T-cell (primary cell): Measurements from ENCODE around the gene TMED4. TPM values are rescaled to one million over a fixed set of nuclear protein-coding genes. Genes with fewer than 3 reads are reported as not detected.
A peak's percentile ranks its signal among the peaks of the same experiment; 100 is the strongest.

Source experiments
- ATAC-seq, 4 experiments: fragments of 200-7000 bp in 3 of 4; fragments of 150-1000 bp in 1 of 4; cut with Tn5 transposase; replicated peaks in 1 of 4; 1 replicate in 3 of 4; 2 replicates in 1 of 4; pipeline ENCODE4 v1.10.0; 2021; ENCODE audit warnings: moderate library complexity in 3 of 4, mild to moderate bottlenecking in 2 of 4, moderate number of reproducible peaks in 1 of 4
- CTCF ChIA-PET, 2 donors: fragments of 300-600 bp; sonication (Branson Sonifier 250); formaldehyde crosslinking; loops; one replicate each; lab custom pipeline; 2022; ENCODE audit warnings: antibody characterized with exemption in 2 of 2; lab: Charles Lee
- POLR2A ChIA-PET, 2 donors: fragments of 300-600 bp; sonication (Branson Sonifier 250); formaldehyde crosslinking; loops; one replicate each; lab custom pipeline; 2022; ENCODE audit warnings: antibody characterized with exemption in 2 of 2; lab: Charles Lee
- DNase-seq, 35 experiments: peaks; one replicate each; pipeline versions ENCODE4 v3.0.0 to v3.0.0-alpha.2; 2013 to 2023
- H3K27ac ChIP-seq: one replicate; pipeline ENCODE4 v1.5.1; 2013; ENCODE audit warnings: low read length
- H3K27me3 ChIP-seq, 2 experiments: replicated peaks in 1 of 2; 1 replicate in 1 of 2; 2 replicates in 1 of 2; pipeline versions ENCODE4 v1.6.1 to v1.7.0; 2013; ENCODE audit warnings: low read length in 1 of 2, mixed read lengths in 1 of 2; ENCODE audit not compliant: control insufficient read depth in 2 of 2, insufficient read depth in 2 of 2; ENCODE audit errors: extremely low read depth in 1 of 2
- H3K36me3 ChIP-seq, 2 donors: 1 replicate in 1 of 2; 2 replicates in 1 of 2; pipeline versions ENCODE4 v1.6.1 to v1.7.0; 2013; ENCODE audit warnings: low read length in 1 of 2; ENCODE audit not compliant: control insufficient read depth in 2 of 2, insufficient read depth in 1 of 2; ENCODE audit errors: extremely low read depth in 1 of 2
- H3K4me1 ChIP-seq, 2 experiments: 1 replicate in 1 of 2; 2 replicates in 1 of 2; pipeline versions ENCODE4 v1.6.1 to v1.7.0; 2013; ENCODE audit warnings: low read length in 2 of 2, mixed read lengths in 1 of 2; ENCODE audit not compliant: insufficient read depth in 2 of 2, control insufficient read depth in 1 of 2; ENCODE audit errors: extremely low read depth in 1 of 2
- H3K4me3 ChIP-seq, 2 donors: 1 replicate in 1 of 2; 2 replicates in 1 of 2; pipeline versions ENCODE4 v1.5.1 to v1.7.0; 2013; ENCODE audit warnings: mild to moderate bottlenecking in 2 of 2, low read length in 1 of 2, moderate library complexity in 1 of 2; ENCODE audit not compliant: control insufficient read depth in 1 of 2; ENCODE audit errors: extremely low read depth in 1 of 2
- H3K9me3 ChIP-seq: 2 replicates; pipeline ENCODE4 v1.7.0; 2013
- H3K27ac Mint-ChIP-seq, 2 donors: one replicate each; pipeline ENCODE4 v1.8.0; 2020 to 2021; ENCODE audit warnings: mild to moderate bottlenecking in 2 of 2, mixed read lengths in 2 of 2
- H3K27me3 Mint-ChIP-seq, 2 donors: one replicate each; pipeline ENCODE4 v1.8.0; 2021 to 2022; ENCODE audit warnings: mixed read lengths in 2 of 2
- H3K36me3 Mint-ChIP-seq: one replicate; pipeline ENCODE4 v1.8.0; 2021; ENCODE audit warnings: mixed read lengths
- H3K4me1 Mint-ChIP-seq, 3 donors: one replicate each; pipeline ENCODE4 v1.8.0; 2020 to 2022; ENCODE audit warnings: mixed read lengths in 3 of 3, mild to moderate bottlenecking in 1 of 3
- H3K4me3 Mint-ChIP-seq, 3 donors: one replicate each; pipeline ENCODE4 v1.8.0; 2020 to 2022; ENCODE audit warnings: mild to moderate bottlenecking in 3 of 3, mixed read lengths in 3 of 3, moderate library complexity in 3 of 3
- H3K9me3 Mint-ChIP-seq, 3 donors: one replicate each; pipeline ENCODE4 v1.8.0; 2020 to 2022; ENCODE audit warnings: mixed read lengths in 3 of 3
- WGBS: methylation state at CpG from one replicate; pipeline ENCODE4 v1.1.5; 2013; ENCODE audit warnings: missing lambda C conversion rate; ENCODE audit not compliant: insufficient coverage; 5-methylcytosine and 5-hydroxymethylcytosine counted together
- total RNA-seq, 35 experiments: library from RNA in 6 of 35; stranded (reverse) in 6 of 35; fragments of 120-200 nt in 1 of 35; gene quantifications; one replicate each; pipeline versions ENCODE4 v1.2.1 to v1.2.4 and lab custom pipeline; 2013 to 2026

Gene TMED4
- total RNA-seq, 5 donors from 2014 or later (not counting 1 experiment from before 2014, with no cell fraction given), result 84.5 to 106 (median 93.1) TPM

GRCh38 chr7:44537442-44537841, 44.6 kb downstream of the TMED4 start:
- 86% methylated on average over 3 of the region's 6 CpGs for WGBS
- H3K4me1 ChIP-seq, result no peaks in the 10 kb centered on the region
- no peak overlapping the region for H3K4me3 ChIP-seq
- Mint-ChIP-seq H3K4me3 (no peak overlapping the region), H3K9me3 (no peaks in the 10 kb centered on the region), H3K27me3 (peaks cover 0 to 4% of the 10 kb centered on the region in 2 donors), H3K36me3 (no peaks in the 10 kb centered on the region), H3K4me1 (no peaks in the 10 kb centered on the region), H3K27ac (no peak overlapping the region)
- ATAC-seq (no peak), DNase-seq (no peak)
- ChIA-PET POLR2A (no interaction called here), CTCF (interaction anchor here in 1 of 2 donors (0.6 kb wide), 1 partner anchor 236 kb away, joined by 3 read pairs; no protein-coding TSS in a partner anchor)
- H3K9me3 ChIP-seq, result no peaks in the 10 kb centered on the region
- no peak overlapping the region for H3K27ac ChIP-seq
- H3K36me3 ChIP-seq, result no peaks in the 10 kb centered on the region
- H3K27me3 ChIP-seq, result peaks cover 0 to 11% of the 10 kb centered on the region in 2 experiments

DNA sequence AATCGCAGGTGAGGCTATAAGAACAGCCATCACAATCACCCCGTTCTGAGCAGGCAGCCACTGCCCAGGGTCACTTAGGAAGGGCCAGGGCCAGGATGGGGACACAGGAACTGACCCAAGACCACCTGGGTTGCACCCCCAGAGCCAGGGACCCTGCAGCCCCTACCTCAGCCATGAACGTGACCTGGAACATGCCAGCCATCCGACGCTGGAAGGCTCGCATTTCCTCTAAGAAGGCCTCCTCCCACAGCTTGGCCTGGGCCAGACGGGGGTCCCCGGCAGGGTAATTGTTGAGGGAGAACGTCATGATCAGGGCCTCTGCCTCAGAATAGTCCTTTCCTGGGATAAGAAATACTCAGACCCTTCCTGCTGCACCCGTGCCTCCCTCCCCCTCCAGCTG, 45.9 kb downstream of the TMED4 start:
- H3K36me3 ChIP-seq, result no peaks in the 10 kb centered on the region
- WGBS, result 86% methylated on average over 2 of the region's 10 CpGs
- CTCF ChIA-PET, result interaction anchor here in 1 of 2 donors (0.7 kb wide), 1 partner anchor 25 kb away, joined by 3 read pairs; no protein-coding TSS in a partner anchor
- H3K27me3 Mint-ChIP-seq, result no peaks in the 10 kb centered on the region
- no peak overlapping the region for H3K4me3 Mint-ChIP-seq
- H3K36me3 Mint-ChIP-seq, result no peaks in the 10 kb centered on the region
- DNase-seq (no peak), ATAC-seq (no peak)
- H3K4me3 ChIP-seq, result no peak overlapping the region
- no peaks in the 10 kb centered on the region for H3K4me1 Mint-ChIP-seq
- peaks cover 0 to 12% of the 10 kb centered on the region in 2 experiments for H3K27me3 ChIP-seq
- no peak overlapping the region for H3K27ac Mint-ChIP-seq
- H3K4me1 ChIP-seq, result no peaks in the 10 kb centered on the region
- H3K9me3 Mint-ChIP-seq, result no peaks in the 10 kb centered on the region
- POLR2A ChIA-PET, result interaction anchor here in 1 of 2 donors (0.6 kb wide), 1 partner anchor 42 kb away, joined by 8 read pairs; no protein-coding TSS in a partner anchor
- no peaks in the 10 kb centered on the region for H3K9me3 ChIP-seq
- H3K27ac ChIP-seq, result no peak overlapping the region

DNA sequence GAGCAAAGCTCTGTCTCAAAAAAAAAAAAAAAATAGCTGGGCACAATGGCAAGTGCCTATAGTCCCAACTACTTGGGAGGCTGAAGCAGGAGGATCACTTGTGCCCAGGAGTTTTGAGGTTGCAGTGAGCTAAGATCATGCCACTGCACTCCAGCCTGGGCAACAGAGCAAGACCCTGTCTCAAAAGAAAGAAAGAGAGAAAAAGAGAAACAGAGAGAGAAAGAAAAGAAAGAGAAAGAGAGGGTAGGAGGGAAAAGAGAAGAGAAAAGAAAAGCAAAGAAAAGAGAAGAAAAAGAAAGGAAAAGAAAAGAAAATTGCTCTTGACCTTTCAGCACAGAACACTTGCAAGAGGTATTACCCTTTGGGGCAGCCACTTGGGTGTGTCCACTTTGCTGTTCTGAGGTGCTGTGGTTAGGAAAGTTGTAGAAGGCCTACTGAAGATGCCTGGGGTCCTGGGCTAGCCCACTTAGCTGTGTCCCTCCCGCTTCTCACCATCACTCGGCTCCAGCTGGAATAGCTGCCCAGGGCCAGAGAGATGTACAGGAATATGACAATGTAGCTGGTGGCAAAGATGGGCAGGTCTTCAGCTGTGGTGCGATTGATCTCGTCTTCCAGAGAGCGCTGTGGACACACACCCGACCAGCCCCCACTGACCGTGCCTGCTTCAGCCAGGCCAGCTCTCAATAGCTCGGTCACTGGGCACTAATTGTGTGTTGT, 46.5 kb downstream of the TMED4 start:
- Mint-ChIP-seq H3K9me3 (no peaks in the 10 kb centered on the region), H3K36me3 (no peaks in the 10 kb centered on the region), H3K4me1 (no peaks in the 10 kb centered on the region), H3K4me3 (no peak overlapping the region), H3K27ac (no peak overlapping the region), H3K27me3 (no peaks in the 10 kb centered on the region)
- ATAC-seq (no peak), DNase-seq (no peak)
- Histone ChIP-seq H3K9me3 (no peaks in the 10 kb centered on the region), H3K4me3 (no peak overlapping the region), H3K27me3 (peaks cover 0 to 8% of the 10 kb centered on the region in 2 experiments), H3K36me3 (no peaks in the 10 kb centered on the region), H3K4me1 (no peaks in the 10 kb centered on the region), H3K27ac (no peak overlapping the region)
- 78% methylated on average over 6 of the region's 8 CpGs for WGBS
- ChIA-PET POLR2A (interaction anchor here (0.6 to 0.7 kb wide), 2 partner anchors 43 to 60 kb away, joined by 4 to 8 read pairs; no protein-coding TSS in a partner anchor), CTCF (interaction anchor here in 1 of 2 donors (0.6 to 0.7 kb wide), 4 partner anchors 36 to 294 kb away, joined by 3 to 5 read pairs (median 4); no protein-coding TSS in a partner anchor)

DNA sequence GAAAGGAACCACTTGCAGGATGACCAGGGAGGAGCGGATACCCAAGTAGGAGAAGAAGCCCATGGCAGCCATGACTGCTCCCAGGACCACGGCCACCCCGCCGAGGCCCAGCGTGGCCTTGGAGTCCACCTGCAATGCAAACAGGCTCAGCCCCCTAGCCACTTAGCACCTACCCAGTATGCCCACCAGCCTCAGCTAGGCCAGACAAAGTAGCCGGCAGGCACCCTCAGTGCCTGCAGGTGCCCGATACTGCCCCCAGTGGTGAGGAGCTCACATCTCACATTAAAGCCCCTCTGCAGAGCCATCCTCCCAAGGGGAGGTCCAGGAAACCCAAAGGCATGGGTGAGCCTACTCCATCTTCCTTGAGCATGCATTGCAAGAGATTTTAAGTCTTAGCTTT, 47.5 kb downstream of the TMED4 start:
- peak; percentile 40 to 67 (median 62) for ATAC-seq
- 49% methylated on average over 3 of the region's 7 CpGs for WGBS
- peak in 30 of 35 experiments; percentile 6 to 56 (median 30) for DNase-seq
- H3K4me1 Mint-ChIP-seq, result no peaks in the 10 kb centered on the region
- ChIA-PET CTCF (interaction anchor here in 1 of 2 donors (0.6 to 0.7 kb wide), 3 partner anchors 35 to 1653 kb away, joined by 3 to 5 read pairs (median 4); no protein-coding TSS in a partner anchor), POLR2A (interaction anchor here in 1 of 2 donors (0.5 kb wide), 1 partner anchor 312 kb away, joined by 7 read pairs; no protein-coding TSS in a partner anchor)
- no peaks in the 10 kb centered on the region for H3K9me3 Mint-ChIP-seq
- Histone ChIP-seq H3K36me3 (no peaks in the 10 kb centered on the region), H3K27ac (no peak overlapping the region), H3K4me1 (no peaks in the 10 kb centered on the region), H3K27me3 (peaks cover 0 to 8% of the 10 kb centered on the region in 2 experiments), H3K9me3 (no peaks in the 10 kb centered on the region), H3K4me3 (no peak overlapping the region)
- H3K4me3 Mint-ChIP-seq, result no peak overlapping the region
- H3K27me3 Mint-ChIP-seq, result no peaks in the 10 kb centered on the region
- H3K36me3 Mint-ChIP-seq, result no peaks in the 10 kb centered on the region
- no peak overlapping the region for H3K27ac Mint-ChIP-seq

DNA sequence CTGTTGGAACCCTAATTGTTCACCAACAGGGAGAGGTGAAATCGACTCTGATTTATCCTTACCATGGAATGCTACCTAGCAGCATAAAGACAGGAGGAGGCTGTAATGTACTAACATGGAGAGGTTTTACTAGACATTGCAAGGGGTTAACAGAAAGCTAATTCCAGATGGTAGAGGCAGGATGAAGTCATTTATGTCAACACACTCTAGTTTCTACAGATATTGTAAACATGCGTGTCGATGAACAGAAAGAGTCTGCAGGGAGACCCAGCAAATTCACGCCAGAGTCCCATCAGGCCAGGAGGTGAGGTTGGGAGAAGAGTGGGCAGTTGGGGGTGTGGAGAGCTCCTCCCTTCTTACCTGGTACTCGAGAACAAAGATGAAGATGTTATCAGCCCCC, 47.9 kb downstream of the TMED4 start:
- POLR2A ChIA-PET, result no interaction called here
- CTCF ChIA-PET, result no interaction called here
- H3K27ac Mint-ChIP-seq, result no peak overlapping the region
- peaks cover 0 to 6% of the 10 kb centered on the region in 2 experiments for H3K27me3 ChIP-seq
- no peaks in the 10 kb centered on the region for H3K9me3 Mint-ChIP-seq
- no peaks in the 10 kb centered on the region for H3K36me3 ChIP-seq
- no peaks in the 10 kb centered on the region for H3K36me3 Mint-ChIP-seq
- WGBS, result 100% methylated on average over 3 of the region's 5 CpGs
- no peak for ATAC-seq
- DNase-seq, result no peak
- no peaks in the 10 kb centered on the region for H3K9me3 ChIP-seq
- no peaks in the 10 kb centered on the region for H3K4me1 ChIP-seq
- no peak overlapping the region for H3K4me3 Mint-ChIP-seq
- H3K27me3 Mint-ChIP-seq, result no peaks in the 10 kb centered on the region
- no peaks in the 10 kb centered on the region for H3K4me1 Mint-ChIP-seq
- no peak overlapping the region for H3K27ac ChIP-seq
- H3K4me3 ChIP-seq, result no peak overlapping the region

DNA sequence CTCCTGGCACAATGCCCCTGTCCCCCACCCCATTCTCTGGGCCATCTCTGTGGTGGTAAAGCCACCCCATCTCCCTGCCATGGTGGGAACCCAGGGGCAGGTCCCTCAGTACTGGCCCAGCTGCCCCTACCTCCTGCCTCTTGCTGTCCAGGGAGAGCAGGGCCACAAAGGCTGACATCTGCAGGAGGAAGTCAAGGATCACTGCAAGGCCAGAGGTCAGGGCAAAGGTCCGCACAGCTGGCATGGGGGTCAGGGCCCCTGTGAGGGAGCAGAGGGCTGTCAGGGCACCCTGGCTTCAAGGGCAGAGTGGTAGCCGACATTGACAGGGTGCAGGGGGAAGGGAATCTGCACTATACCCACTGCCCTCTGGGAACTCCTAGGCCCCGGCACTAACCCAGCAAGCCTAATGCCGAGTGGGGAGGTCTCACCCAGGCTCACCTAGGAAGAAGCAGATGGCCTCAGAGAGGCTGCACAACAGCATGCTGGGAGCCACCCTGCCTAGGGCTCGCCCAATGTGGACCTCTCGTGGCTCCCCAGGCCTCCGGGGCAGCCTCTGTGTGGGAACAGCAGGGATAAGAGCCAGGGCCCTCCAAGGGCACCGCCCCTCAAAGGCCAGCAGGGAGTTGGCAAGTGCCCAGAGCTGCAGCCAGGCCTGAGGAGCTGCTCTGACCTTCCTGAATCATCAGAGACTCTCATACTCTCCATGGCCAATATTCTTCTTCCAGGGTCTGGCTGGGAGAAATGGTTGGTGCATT, 48.6 kb downstream of the TMED4 start:
- H3K9me3 Mint-ChIP-seq, result peaks cover 0 to under 1% (median 0%) of the 10 kb centered on the region in 3 donors
- no peaks in the 10 kb centered on the region for H3K36me3 Mint-ChIP-seq
- H3K9me3 ChIP-seq, result no peaks in the 10 kb centered on the region
- no peaks in the 10 kb centered on the region for H3K4me1 ChIP-seq
- POLR2A ChIA-PET, result no interaction called here
- ATAC-seq (no peak), DNase-seq (no peak)
- no peaks in the 10 kb centered on the region for H3K4me1 Mint-ChIP-seq
- H3K27me3 ChIP-seq, result peaks cover 0 to 4% of the 10 kb centered on the region in 2 experiments
- H3K4me3 ChIP-seq, result no peak overlapping the region
- no peak overlapping the region for H3K27ac Mint-ChIP-seq
- WGBS, result 81% methylated on average over 3 of the region's 8 CpGs
- CTCF ChIA-PET, result no interaction called here
- no peak overlapping the region for H3K4me3 Mint-ChIP-seq
- no peaks in the 10 kb centered on the region for H3K36me3 ChIP-seq
- no peak overlapping the region for H3K27ac ChIP-seq
- peaks cover 0 to under 1% of the 10 kb centered on the region in 2 donors for H3K27me3 Mint-ChIP-seq
